H1 (cell line): ENCODE results near the gene KDM6A. TPM values are rescaled to one million over a fixed set of nuclear protein-coding genes. Genes with fewer than 3 reads are reported as not detected.

Experiments used
- CTCF ChIA-PET: fragments of 300-600 bp; sonication (Branson Sonifier 250); formaldehyde crosslinking; loops from one replicate; lab custom pipeline; 2021; ENCODE audit not compliant: partially characterized antibody; lab: Charles Lee
- POLR2A ChIA-PET: fragments of 300-600 bp; sonication (Branson Sonifier 250); formaldehyde crosslinking; loops from one replicate; lab custom pipeline; 2021; ENCODE audit warnings: inconsistent platforms; ENCODE audit not compliant: partially characterized antibody; lab: Charles Lee
- DNase-seq, 2 experiments: peaks; one replicate each; pipeline versions ENCODE4 v3.0.0 to v3.0.0-alpha.2; 2010 to 2022; ENCODE audit warnings: low spot score in 2 of 2, low read depth in 1 of 2, mixed read lengths in 1 of 2
- FAIRE-seq: peaks from 2 replicates; lab custom pipeline; 2011; peaks lifted over from hg19 to GRCh38; lab: Jason Lieb, UNC
- H2AFZ ChIP-seq: 2 replicates; pipeline ENCODE4 v1.8.1; 2012; ENCODE audit warnings: low read length, inconsistent platforms
- H2AK5ac ChIP-seq: 2 replicates; pipeline ENCODE4 v1.6.1; 2013; ENCODE audit warnings: low read depth, low read length
- H2BK120ac ChIP-seq: replicated peaks from 2 replicates; pipeline ENCODE3; 2013; ENCODE audit warnings: low read depth, low read length, inconsistent platforms
- H2BK12ac ChIP-seq: 2 replicates; pipeline ENCODE4 v1.6.1; 2013; ENCODE audit warnings: low read depth, low read length
- H2BK15ac ChIP-seq: 2 replicates; pipeline ENCODE4 v1.6.1; 2013; ENCODE audit warnings: low read length
- H2BK20ac ChIP-seq: 2 replicates; pipeline ENCODE4 v1.6.1; 2013; ENCODE audit warnings: low read length
- H2BK5ac ChIP-seq: 2 replicates; pipeline ENCODE4 v1.6.1; 2013; ENCODE audit warnings: low read depth, low read length
- H3K14ac ChIP-seq: 2 replicates; pipeline ENCODE4 v1.6.1; 2013; ENCODE audit warnings: inconsistent platforms; ENCODE audit not compliant: insufficient read length
- H3K18ac ChIP-seq: 2 replicates; pipeline ENCODE4 v1.6.1; 2013; ENCODE audit warnings: low read length; ENCODE audit errors: extremely low read depth
- H3K23ac ChIP-seq: 2 replicates; pipeline ENCODE4 v1.6.1; 2013; ENCODE audit warnings: inconsistent platforms; ENCODE audit not compliant: insufficient read length
- H3K23me2 ChIP-seq: 2 replicates; pipeline ENCODE4 v1.6.1; 2013; ENCODE audit warnings: low read depth, low read length
- H3K27ac ChIP-seq: 2 replicates; pipeline ENCODE4 v1.6.1; 2011; ENCODE audit warnings: low read depth, low read length, inconsistent platforms
- H3K27me3 ChIP-seq, 4 experiments: replicated peaks in 1 of 4; 1 replicate in 1 of 4; 2 replicates in 3 of 4; pipeline versions ENCODE4 v1.6.1 to v1.8.1; 2011 to 2013; ENCODE audit warnings: low read length in 3 of 4, mild to moderate bottlenecking in 3 of 4, inconsistent platforms in 2 of 4, mixed read lengths in 2 of 4, moderate library complexity in 1 of 4; ENCODE audit not compliant: control insufficient read depth in 3 of 4, insufficient read depth in 3 of 4; ENCODE audit errors: extremely low read depth in 1 of 4
- H3K36me3 ChIP-seq, 4 experiments: 2 replicates each; pipeline versions ENCODE4 v1.6.1 to v1.8.1; 2011 to 2013; ENCODE audit warnings: mild to moderate bottlenecking in 4 of 4, low read length in 3 of 4, moderate library complexity in 2 of 4, control low read depth in 1 of 4, inconsistent platforms in 1 of 4; ENCODE audit not compliant: insufficient read depth in 4 of 4, control insufficient read depth in 2 of 4
- H3K4ac ChIP-seq: replicated peaks from 2 replicates; pipeline ENCODE3; 2013; ENCODE audit warnings: low read length, low read depth, mixed read lengths, inconsistent platforms; ENCODE audit not compliant: insufficient read length
- H3K4me1 ChIP-seq, 4 experiments: replicated peaks in 1 of 4; 1 replicate in 1 of 4; 2 replicates in 3 of 4; pipeline versions ENCODE4 v1.6.1 to v1.8.1; 2011 to 2013; ENCODE audit warnings: low read length in 3 of 4, inconsistent platforms in 2 of 4, mixed read lengths in 1 of 4; ENCODE audit not compliant: insufficient read depth in 4 of 4, control insufficient read depth in 3 of 4
- H3K4me2 ChIP-seq, 2 experiments: 2 replicates each; pipeline versions ENCODE4 v1.6.1 to v1.8.1; 2011 to 2013; ENCODE audit warnings: low read depth in 2 of 2, low read length in 2 of 2, control low read depth in 1 of 2, inconsistent platforms in 1 of 2, mild to moderate bottlenecking in 1 of 2; ENCODE audit not compliant: insufficient read depth in 1 of 2
- H3K4me3 ChIP-seq, 4 experiments: fragments of 200-600, 300-600 bp in 1 of 4; sonication (generic), shearing (Covaris generic), sonication (Bioruptor Twin) in 1 of 4; 2 replicates each; pipeline versions ENCODE4 v1.5.1 to v1.8.1; 2011 to 2016; ENCODE audit warnings: low read length in 4 of 4, low read depth in 3 of 4, control low read depth in 2 of 4, inconsistent platforms in 2 of 4, mild to moderate bottlenecking in 2 of 4, mixed read lengths in 1 of 4, moderate library complexity in 1 of 4; ENCODE audit not compliant: insufficient read depth in 2 of 4; ENCODE audit errors: extremely low read depth in 1 of 4
- H3K56ac ChIP-seq: replicated peaks from 2 replicates; pipeline ENCODE3; 2013; ENCODE audit warnings: low read depth, mild to moderate bottlenecking, mixed read lengths, low read length, inconsistent platforms; ENCODE audit not compliant: insufficient read length
- H3K79me1 ChIP-seq: 2 replicates; pipeline ENCODE4 v1.6.1; 2013; ENCODE audit warnings: low read depth, low read length, control low read depth
- H3K79me2 ChIP-seq, 2 experiments: 2 replicates each; pipeline versions ENCODE4 v1.6.1 to v1.8.1; 2012 to 2013; ENCODE audit warnings: low read length in 2 of 2, mild to moderate bottlenecking in 2 of 2, inconsistent platforms in 1 of 2; ENCODE audit not compliant: insufficient read depth in 2 of 2, control insufficient read depth in 1 of 2
- H3K9ac ChIP-seq, 4 experiments: replicated peaks in 1 of 4; 1 replicate in 1 of 4; 2 replicates in 3 of 4; pipeline versions ENCODE4 v1.6.1 to v1.8.1; 2011 to 2013; ENCODE audit warnings: low read depth in 3 of 4, low read length in 3 of 4, control low read depth in 2 of 4, mild to moderate bottlenecking in 2 of 4, moderate library complexity in 2 of 4, inconsistent platforms in 1 of 4; ENCODE audit errors: extremely low read depth in 1 of 4
- H3K9me3 ChIP-seq, 2 experiments: 2 replicates each; pipeline versions ENCODE4 v1.6.1 to v1.8.1; 2012 to 2013; ENCODE audit warnings: mild to moderate bottlenecking in 2 of 2, moderate library complexity in 2 of 2, control low read depth in 1 of 2, inconsistent platforms in 1 of 2, low read depth in 1 of 2, low read length in 1 of 2, mixed read lengths in 1 of 2; ENCODE audit not compliant: insufficient read depth in 2 of 2
- H4K20me1 ChIP-seq, 2 experiments: replicated peaks in 1 of 2; 2 replicates each; pipeline versions ENCODE3 to v1.8.1; 2011 to 2013; ENCODE audit warnings: inconsistent platforms in 2 of 2, low read length in 2 of 2, mild to moderate bottlenecking in 1 of 2; ENCODE audit not compliant: insufficient read depth in 2 of 2, control insufficient read depth in 1 of 2
- H4K5ac ChIP-seq: 2 replicates; pipeline ENCODE4 v1.6.1; 2013; ENCODE audit warnings: low read length, low read depth, mixed read lengths, inconsistent platforms; ENCODE audit not compliant: insufficient read length
- H4K8ac ChIP-seq: 2 replicates; pipeline ENCODE4 v1.8.0; 2013; ENCODE audit warnings: mild to moderate bottlenecking, moderate library complexity, low read length, inconsistent platforms; ENCODE audit not compliant: insufficient read depth; ENCODE audit errors: extremely low read depth
- H4K91ac ChIP-seq: replicated peaks from 2 replicates; pipeline ENCODE3; 2013; ENCODE audit warnings: low read length, mixed read lengths, inconsistent platforms; ENCODE audit not compliant: insufficient read length
- ASH2L ChIP-seq: fragments of 200-600, 300-600 bp; sonication (generic); IDR thresholded peaks from one replicate; pipeline ENCODE4 v1.7.1; 2017; ENCODE audit warnings: low read length
- CEBPB ChIP-seq: IDR thresholded peaks from 2 replicates; pipeline ENCODE4 v1.6.1; 2012; ENCODE audit warnings: low read depth, low read length
- KDM4A ChIP-seq: IDR thresholded peaks from one replicate; pipeline ENCODE4 v1.7.1; 2012; ENCODE audit warnings: low read depth, mild to moderate bottlenecking, moderate library complexity, low read length, inconsistent platforms; ENCODE audit not compliant: severe bottlenecking
- MAX ChIP-seq: IDR thresholded peaks from 2 replicates; pipeline ENCODE4 v1.6.1; 2012; ENCODE audit warnings: inconsistent platforms
- RFX5 ChIP-seq: IDR thresholded peaks from 2 replicates; pipeline ENCODE4 v1.6.1; 2011; ENCODE audit warnings: low read depth, low read length, improper control_type of control experiment, borderline replicate concordance
- SIRT6 ChIP-seq: IDR thresholded peaks from one replicate; pipeline ENCODE4 v1.7.1; 2012; ENCODE audit warnings: low read length, inconsistent platforms
- TAF7 ChIP-seq: optimal IDR thresholded peaks from 2 replicates; pipeline ENCODE3; 2011; ENCODE audit warnings: low read depth, mild to moderate bottlenecking, inconsistent platforms, low read length, moderate library complexity, borderline replicate concordance
- YY1 ChIP-seq: IDR thresholded peaks from 2 replicates; pipeline ENCODE4 v1.6.1; 2011; ENCODE audit warnings: low read depth, mild to moderate bottlenecking, low read length
- WGBS, 2 experiments: shearing (Covaris generic) in 1 of 2; methylation state at CpG; one replicate each; pipeline versions ENCODE4 v1.1.6 to v1.1.7; 2013 to 2015; ENCODE audit warnings: low lambda C conversion rate in 2 of 2, mixed read lengths in 2 of 2, inconsistent platforms in 1 of 2, low coverage in 1 of 2, missing lambda C conversion rate in 1 of 2; ENCODE audit not compliant: insufficient replicate concordance in 2 of 2, insufficient coverage in 1 of 2, insufficient read length in 1 of 2; ENCODE audit errors: extremely low coverage in 1 of 2, missing lambda C conversion rate in 1 of 2; 5-methylcytosine and 5-hydroxymethylcytosine counted together
- polyA plus RNA-seq, 7 experiments: library from polyadenylated mRNA; depleted of rRNA in 3 of 7; stranded (reverse) in 5 of 7; unstranded in 2 of 7; fragments of >200 nt in 5 of 7; fragments of 200-250 nt in 2 of 7; gene quantifications; 1 replicate in 5 of 7; 2 replicates in 1 of 7; 4 replicates in 1 of 7; pipeline versions ENCODE4 v1.2.1 to v1.2.3, GENCODE V29; 2011 to 2013; ENCODE audit warnings: missing spikeins in 2 of 7, mixed read lengths in 2 of 7
- total RNA-seq: library from RNA; stranded (reverse); fragmentation: NEBNext Ultra II Directional; extraction: Animal tissue kit (Norgen Biotek cat#: 25700); gene quantifications from 2 replicates; pipeline ENCODE4 v1.2.1, GENCODE V29; 2021
- TF ChIP-seq, protein P1 (sequence below): IDR thresholded peaks from 2 replicates; pipeline ENCODE4 v1.6.1; 2012; ENCODE audit warnings: inconsistent platforms

KDM6A gene
- total and polyA plus RNA-seq, 2 of the 8 experiments (the other 6 are each of a cell fraction or from before 2014, with no cell fraction given) = 43.5 to 58.4 TPM

- no peak overlapping the region for H3K4me2 ChIP-seq
- ChIA-PET POLR2A (no interaction called here), CTCF (no interaction called here)
- no peaks in the 10 kb centered on the region for H3K79me1 ChIP-seq
- peaks cover 0 to 4% of the 10 kb centered on the region in 2 experiments; a peak in 1 of 4 replicates for H3K9me3 ChIP-seq
- DNase-seq (no peak), FAIRE-seq (no peak)
- H2BK20ac ChIP-seq = no peak overlapping the region
- no peak overlapping the region for H4K5ac ChIP-seq
- no peaks in the 10 kb centered on the region; a peak in 1 of 7 replicates for H3K4me1 ChIP-seq
- H3K36me3 ChIP-seq = peaks cover 0 to 6% (median under 1%) of the 10 kb centered on the region in 4 experiments; a peak in 2 of 8 replicates
- peaks cover 0 to 2% of the 10 kb centered on the region in 2 experiments for H4K20me1 ChIP-seq
- H2BK12ac ChIP-seq = no peak overlapping the region
- H3K23me2 ChIP-seq = no peaks in the 10 kb centered on the region
- no peak overlapping the region for H3K23ac ChIP-seq
- H2BK120ac ChIP-seq = no peak overlapping the region
- H3K18ac ChIP-seq = no peak overlapping the region
- no peak overlapping the region for H2BK15ac ChIP-seq
- H3K4me3 ChIP-seq = no peak overlapping the region
- TF ChIP-seq, protein P1, sequence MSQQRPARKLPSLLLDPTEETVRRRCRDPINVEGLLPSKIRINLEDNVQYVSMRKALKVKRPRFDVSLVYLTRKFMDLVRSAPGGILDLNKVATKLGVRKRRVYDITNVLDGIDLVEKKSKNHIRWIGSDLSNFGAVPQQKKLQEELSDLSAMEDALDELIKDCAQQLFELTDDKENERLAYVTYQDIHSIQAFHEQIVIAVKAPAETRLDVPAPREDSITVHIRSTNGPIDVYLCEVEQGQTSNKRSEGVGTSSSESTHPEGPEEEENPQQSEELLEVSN = no peak
- no peak for TF ChIP-seq RFX5
- no peak for TF ChIP-seq MAX
- no peak for TF ChIP-seq CEBPB
- TF ChIP-seq TAF7 = no peak
- TF ChIP-seq SIRT6 = no peak
- no peak for TF ChIP-seq ASH2L
- TF ChIP-seq YY1 = no peak
- no peak for TF ChIP-seq KDM4A
- H3K4ac ChIP-seq = no peak overlapping the region
- no peak overlapping the region for H3K56ac ChIP-seq
- H2AFZ ChIP-seq = no peak overlapping the region
- no peak overlapping the region for H3K27ac ChIP-seq
- H4K8ac ChIP-seq = no peak overlapping the region
- no peaks in the 10 kb centered on the region for H3K27me3 ChIP-seq
- no peak overlapping the region for H2BK5ac ChIP-seq
- peaks cover 0 to 92% of the 10 kb centered on the region in 2 experiments; a peak in 3 of 4 replicates for H3K79me2 ChIP-seq
- no peak overlapping the region for H2AK5ac ChIP-seq
- no peak overlapping the region for H4K91ac ChIP-seq
- H3K9ac ChIP-seq = no peak overlapping the region
- no peak overlapping the region for H3K14ac ChIP-seq
- WGBS, 2 experiments = 100% methylated on average over 1 of the region's 1 CpG; no CpG with 5 or more reads in 1 of the 2 experiments
Observed at GRCh38 chrX:45011597-45011996, 138.6 kb downstream of the KDM6A start.
